ENCODE data around the gene ZNF491. TPM values are rescaled to one million over a fixed set of nuclear protein-coding genes. Genes with fewer than 3 reads are reported as not detected.

Gene ZNF491
- total RNA-seq, 4 donors from 2014 or later, result 1.3 to 2.2 (median 1.7) TPM

- TF ChIP-seq CTCF (IDR thresholded peaks at IDR 0.05; ENCODE audit: low read depth), result no peak
These were observed 15.3 kb downstream of the ZNF491 start for GRCh38 chr19:11813703-11814028.

- no peak for TF ChIP-seq CTCF (IDR thresholded peaks at IDR 0.05; ENCODE audit: low read depth)
These were observed 15.8 kb downstream of the ZNF491 start, which contains the start of gene ZNF440 for GRCh38 chr19:11814029-11814699. Gene ZNF440, plus strand, starts transcription at chr19:11814273. Its CDS starts 175 bp downstream, at chr19:11814448.

GRCh38 chr19:11814700-11815035, 16.3 kb downstream of the ZNF491 start:
- TF ChIP-seq CTCF (IDR thresholded peaks at IDR 0.05; ENCODE audit: low read depth), result no peak

- no peak for TF ChIP-seq CTCF (IDR thresholded peaks at IDR 0.05; ENCODE audit: low read depth)
These were observed 23.3 kb downstream of the ZNF491 start for GRCh38 chr19:11821474-11822109.

GRCh38 chr19:11832253-11832912, 34.1 kb downstream of the ZNF491 start:
- TF ChIP-seq CTCF (IDR thresholded peaks at IDR 0.05; ENCODE audit: low read depth), result no peak

- no peak for TF ChIP-seq CTCF (IDR thresholded peaks at IDR 0.05; ENCODE audit: low read depth)
These were observed 35.2 kb downstream of the ZNF491 start for GRCh38 chr19:11833541-11833940.

DNA sequence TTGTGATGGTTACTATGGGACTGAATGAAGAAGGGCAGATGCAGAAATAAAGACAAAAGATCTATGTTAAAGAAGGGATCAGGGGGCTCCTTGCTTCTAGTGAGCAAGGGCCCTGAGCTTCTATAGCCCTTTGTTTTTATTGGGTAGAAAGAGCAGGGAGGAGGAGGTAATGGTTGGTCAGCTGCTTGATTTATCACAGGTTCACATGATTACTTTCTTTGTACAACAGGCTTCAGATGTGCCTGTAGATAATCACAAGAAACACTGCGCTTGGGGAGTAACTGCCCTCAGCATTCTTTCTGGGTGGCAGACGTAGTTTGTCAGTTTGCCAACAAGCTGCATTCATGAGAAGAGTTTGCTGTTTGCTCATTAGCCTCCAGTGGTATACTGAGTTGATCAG, 45.4 kb downstream of the ZNF491 start:
- no peak for TF ChIP-seq CTCF (IDR thresholded peaks at IDR 0.05; ENCODE audit: low read depth)

Data from subcutaneous adipose tissue (tissue), 4 donors.